GM12892 (cell line): Measurements from ENCODE around the gene ZNF638.

Experiments
- POLR2A ChIP-seq: IDR thresholded peaks from 2 replicates; pipeline ENCODE4 v1.6.1; 2011; ENCODE audit warnings: low read depth, low read length, control low read depth
- POLR2AphosphoS5 ChIP-seq: IDR thresholded peaks from 2 replicates; pipeline ENCODE4 v1.6.1; 2011; ENCODE audit warnings: low read depth, low read length, control low read depth
- TAF1 ChIP-seq: IDR thresholded peaks from 2 replicates; pipeline ENCODE4 v1.6.1; 2011; ENCODE audit warnings: low read depth, mild to moderate bottlenecking, control low read depth, low read length, borderline replicate concordance

DNA sequence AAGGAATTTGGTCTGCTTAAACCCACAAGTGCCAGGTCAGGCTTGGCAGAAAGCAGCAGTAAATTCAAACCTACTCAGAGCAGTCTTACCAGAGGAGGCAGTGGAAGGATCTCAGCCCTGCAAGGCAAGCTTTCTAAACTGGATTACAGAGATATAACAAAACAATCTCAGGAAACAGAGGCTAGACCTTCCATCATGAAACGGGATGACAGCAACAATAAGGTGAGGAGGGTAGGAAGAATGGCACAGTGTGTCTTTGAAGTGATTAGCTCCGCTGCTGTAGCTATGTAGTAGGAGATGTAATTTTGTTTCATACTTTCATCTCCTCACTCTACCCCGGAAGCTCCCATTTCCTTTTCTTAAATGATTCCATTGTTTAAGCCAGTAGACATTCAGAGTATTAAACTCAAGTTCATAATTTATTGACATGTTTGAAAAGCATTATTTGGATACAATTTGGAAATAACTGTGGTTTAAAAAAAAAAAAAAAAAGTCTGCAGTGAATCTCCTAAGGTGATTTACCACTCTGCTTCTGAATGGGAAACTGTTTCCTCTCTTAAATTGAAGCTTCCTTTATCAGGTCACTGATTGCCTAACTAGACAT is 92.3 kb downstream of the ZNF638 start:
- TF ChIP-seq POLR2A (no peak), POLR2AphosphoS5 (no peak), TAF1 (no peak)
